HS-5 (cell line): ENCODE results near the gene MED1.
"Not testable (repeated sequence)": the region's sequence is repeated elsewhere in the genome, so short reads cannot be mapped to it uniquely, and the experiment has no call there.

Experiments used
- DNase-seq: peaks from one replicate; pipeline ENCODE4 v3.0.0-alpha.2; 2012; ENCODE audit warnings: low read depth

MED1 gene

GRCh38 chr17:39410279-39410678, 40.8 kb downstream of the MED1 start:
- DNase-seq: no peak

DNA sequence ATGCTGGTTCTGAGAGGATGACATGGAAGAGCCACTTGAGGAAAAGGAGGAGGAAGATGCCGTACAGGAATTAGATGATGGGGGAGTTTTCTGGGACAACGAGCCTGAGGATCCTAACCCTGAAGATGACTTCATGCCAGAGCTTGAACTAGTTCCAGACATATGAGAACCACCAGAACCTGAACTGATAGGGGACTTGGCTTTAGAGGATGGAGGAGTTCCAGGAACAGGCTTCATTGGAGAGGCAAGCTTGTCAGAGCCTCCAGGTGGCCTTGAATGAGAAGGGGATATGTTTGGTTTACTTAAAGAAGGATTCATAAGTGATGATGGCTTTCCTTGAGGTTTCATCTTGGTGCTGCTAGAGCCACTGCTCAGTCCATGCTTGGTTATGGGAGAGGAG, 42.7 kb downstream of the MED1 start:
- DNase-seq: no peak

DNA sequence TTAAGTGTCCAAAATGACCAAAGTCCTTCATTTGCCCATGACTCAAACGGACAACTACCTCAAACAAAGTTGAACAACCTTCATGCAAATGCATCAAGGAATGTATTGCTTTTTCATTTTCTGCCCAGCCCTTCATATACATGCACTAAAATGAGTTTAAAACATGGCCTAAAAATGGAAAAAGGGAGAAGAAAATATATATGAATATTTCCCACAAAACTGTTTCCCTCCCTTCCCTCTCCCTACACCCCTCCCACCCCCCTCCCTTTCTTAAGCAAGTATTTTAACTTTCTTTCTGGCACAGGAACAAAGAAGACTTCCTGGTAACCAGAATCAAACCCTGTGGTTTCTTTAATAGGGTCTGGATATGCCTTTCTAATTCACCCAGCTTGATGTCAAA, 44.1 kb downstream of the MED1 start:
- no peak for DNase-seq

DNA sequence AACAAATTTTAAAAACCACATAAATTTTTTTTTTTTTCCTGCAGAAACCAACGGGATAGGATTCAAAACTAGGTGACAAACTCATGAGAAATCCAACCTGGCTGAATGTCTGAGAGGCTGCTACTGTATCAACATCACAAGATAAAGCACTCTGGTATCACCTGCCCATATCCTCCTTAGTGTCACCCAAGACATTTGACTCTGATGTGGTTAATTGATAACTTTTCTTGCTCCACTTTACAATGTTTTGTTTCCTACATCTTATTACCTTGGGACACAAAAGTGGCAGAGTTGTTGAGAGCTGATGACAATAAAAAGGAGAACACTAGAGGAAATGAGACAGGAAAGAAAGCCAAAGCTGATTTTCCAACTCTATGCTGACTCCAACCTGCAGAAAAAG, 45.6 kb downstream of the MED1 start:
- DNase-seq: no peak

DNA sequence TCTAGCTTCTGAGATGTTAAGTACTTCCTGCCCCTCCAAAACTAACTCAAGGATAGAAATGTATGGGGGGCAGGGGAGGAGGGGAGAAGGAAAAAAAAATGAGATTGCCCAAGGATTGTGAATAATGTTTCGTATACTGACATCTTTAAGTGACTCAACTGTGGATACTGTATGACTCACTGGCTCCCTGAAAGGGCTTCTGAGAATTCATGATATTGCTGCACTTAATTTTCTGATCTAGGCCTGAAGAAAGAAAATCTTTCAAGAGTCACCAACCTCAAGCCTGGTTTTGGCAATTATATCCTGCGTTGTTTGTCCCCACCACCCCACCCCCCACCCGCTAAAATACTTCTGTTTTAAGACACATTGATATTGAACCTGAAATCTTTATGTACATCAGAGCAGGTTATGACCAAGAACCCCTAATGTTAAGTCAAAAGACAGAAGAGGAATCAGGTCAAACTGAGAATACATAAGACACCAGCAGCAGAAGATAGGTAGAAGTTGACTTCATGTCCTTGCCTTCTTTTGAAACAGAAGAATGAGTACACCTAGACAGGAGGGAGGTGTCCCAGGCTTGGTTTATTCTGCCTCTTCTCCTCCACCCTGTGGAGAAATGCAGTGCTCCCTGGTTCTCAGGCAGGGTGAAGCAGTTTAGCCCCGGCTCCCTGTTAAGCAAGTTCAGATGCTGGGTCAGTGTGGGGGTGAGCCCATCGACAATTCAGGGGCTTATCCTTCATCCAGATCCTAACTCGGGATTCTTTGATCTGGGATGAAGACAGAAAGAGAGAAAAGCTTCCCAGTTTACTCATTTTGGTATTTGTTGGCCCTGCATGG, 46.3 kb downstream of the MED1 start:
- peak; percentile 84 for DNase-seq

- no peak for DNase-seq
Observed at GRCh38 chr17:39402890-39403605, 48.0 kb downstream of the MED1 start.

DNA sequence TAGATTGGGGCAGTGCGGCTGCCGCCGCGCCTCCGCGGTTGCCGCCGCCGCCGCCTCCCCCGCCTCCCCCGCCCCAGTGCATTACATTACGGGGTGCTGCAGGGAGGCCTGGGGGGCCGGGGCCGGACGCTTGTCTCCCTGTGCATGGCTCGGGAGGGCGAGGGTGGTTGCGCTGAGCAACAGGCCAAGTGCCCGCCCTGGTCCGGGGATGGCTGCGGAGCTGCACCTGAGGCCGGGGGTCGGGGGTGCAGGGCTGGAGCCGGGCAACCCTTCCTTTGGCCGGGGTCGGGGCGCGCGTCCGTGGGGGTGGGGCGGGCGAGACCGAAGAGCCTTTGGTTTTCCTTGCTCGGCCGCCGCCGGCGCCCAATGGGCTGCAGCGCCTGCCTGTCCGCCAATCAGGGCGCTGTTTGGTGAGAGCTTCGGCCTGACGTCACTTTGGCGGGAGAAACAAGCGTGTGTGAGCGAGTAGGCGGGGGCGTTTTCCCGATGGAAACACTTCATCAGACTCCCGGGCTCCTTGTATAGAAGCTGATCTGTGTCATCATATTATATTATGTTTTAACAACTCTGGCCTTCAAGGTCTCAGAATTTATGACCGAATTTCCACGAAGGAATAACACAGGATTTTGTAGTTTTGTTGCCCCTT, 48.7 kb downstream of the MED1 start:
- peak; percentile 77 for DNase-seq

- DNase-seq: peak; percentile 50
Observed at GRCh38 chr17:39401412-39402243, 49.4 kb downstream of the MED1 start, which contains the start of gene FBXL20. Gene FBXL20 (minus strand): TSS chr17:39401626. CDS start chr17:39401402, 224 bp downstream.

GRCh38 chr17:39400547-39401411, 50.3 kb downstream of the MED1 start:
- no peak for DNase-seq

- no peak for DNase-seq
Observed at GRCh38 chr17:39399791-39400190, 51.3 kb downstream of the MED1 start.

DNA sequence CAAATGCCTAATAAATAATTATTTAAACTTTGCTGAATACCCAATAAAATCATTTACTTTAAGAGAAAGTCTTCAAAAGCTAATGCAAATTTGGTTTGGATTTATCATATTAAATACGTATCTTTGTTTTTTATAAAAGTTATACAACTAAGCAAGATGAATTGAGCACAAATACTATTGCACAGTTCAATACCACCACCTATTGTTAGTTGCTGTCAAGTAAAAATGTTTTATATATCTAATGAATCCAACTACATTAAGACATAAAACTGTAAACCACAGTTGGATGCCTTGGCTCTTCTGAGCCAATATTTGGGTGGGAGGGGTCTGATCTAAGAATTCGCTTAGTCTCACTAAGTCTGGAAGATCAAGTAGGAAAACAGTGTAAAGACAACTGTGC, 57.3 kb downstream of the MED1 start:
- DNase-seq: no peak

- DNase-seq: no peak
Observed at GRCh38 chr17:39391448-39391847, 59.6 kb downstream of the MED1 start.

- DNase-seq: no peak
Observed at GRCh38 chr17:39385040-39385439, 66.0 kb downstream of the MED1 start.

GRCh38 chr17:39380144-39380543, 70.9 kb downstream of the MED1 start:
- no peak for DNase-seq

GRCh38 chr17:39376434-39376833, 74.6 kb downstream of the MED1 start:
- no peak for DNase-seq

- DNase-seq: not testable (repeated sequence)
Observed at GRCh38 chr17:39367805-39368204, 83.3 kb downstream of the MED1 start.

DNA sequence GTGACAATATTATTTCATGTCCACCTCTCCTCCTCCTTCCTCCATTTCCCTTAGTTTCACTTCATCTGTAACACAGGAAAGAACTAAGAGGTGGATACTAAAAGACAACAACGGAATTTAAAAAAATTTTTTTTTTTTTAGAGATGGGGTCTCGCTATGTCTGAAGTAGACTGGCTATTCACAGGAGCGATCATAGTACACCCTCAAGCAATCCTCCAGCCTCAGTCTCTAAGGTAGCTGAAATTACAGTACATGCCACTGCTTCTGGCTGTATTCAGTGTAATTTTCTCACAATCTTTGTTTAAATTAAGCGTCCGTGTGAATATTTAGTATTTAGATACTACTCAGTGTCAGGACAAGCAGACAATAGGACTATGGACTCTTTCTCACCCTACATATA, 85.2 kb downstream of the MED1 start:
- no peak for DNase-seq

DNA sequence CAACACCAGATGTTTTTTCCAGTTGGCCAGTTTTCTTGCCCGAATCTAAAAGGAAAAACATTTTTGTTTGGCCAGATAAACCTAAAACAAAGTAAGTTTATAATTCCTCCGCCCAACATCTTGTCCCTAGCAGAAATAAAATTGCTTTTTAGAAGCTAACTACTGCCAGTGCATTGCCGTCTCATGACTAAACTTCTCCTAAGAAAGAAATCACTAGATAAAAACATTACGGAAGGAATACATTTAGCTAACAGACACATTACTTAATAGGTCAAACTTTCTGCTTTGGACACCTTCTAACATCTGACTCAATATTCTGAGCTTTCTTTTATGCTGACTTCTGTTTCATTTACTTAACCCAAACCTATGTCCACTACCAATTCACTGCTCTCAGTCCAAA, 85.8 kb downstream of the MED1 start:
- no peak for DNase-seq

DNA sequence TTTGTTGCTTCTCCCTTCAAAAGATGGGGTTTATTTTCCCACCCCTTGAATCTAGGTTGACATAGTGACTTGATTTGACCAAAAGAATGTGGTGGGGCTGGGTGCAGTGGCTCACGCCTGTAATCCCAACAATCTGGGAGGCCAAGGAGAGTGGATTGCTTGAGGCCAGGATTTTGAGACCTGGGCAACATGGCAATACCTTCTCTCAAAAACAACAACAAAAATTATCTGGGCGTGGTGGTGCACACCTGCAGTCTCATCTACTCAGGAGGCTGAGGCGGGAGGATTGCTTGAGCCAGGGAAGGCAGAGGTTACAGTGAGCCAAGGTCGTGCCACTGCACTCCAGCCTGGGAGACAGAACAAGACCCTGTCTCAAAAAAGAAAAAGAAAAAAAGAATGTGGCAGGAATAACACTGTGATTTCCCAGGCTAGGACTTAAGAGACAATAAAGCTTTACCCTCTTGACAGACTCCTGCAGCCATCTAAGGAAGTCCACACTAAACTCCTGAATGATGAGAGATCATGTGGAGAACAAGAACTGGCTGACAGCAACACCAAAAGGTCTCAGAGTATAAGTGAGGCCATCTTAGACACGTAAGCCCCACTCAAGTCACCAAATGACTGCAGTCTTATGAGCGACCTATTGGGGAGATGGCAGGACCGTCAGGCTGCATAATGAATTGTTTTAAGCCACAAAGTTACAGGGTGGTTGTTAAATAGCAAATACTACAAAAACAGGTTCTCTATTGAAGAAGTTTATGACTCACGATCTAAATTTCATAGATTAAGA, 86.6 kb downstream of the MED1 start:
- DNase-seq: no peak

- no peak for DNase-seq
Observed at GRCh38 chr17:39361064-39361463, 90.0 kb downstream of the MED1 start.
